ENCODE results near the gene ZSWIM9.

DNA sequence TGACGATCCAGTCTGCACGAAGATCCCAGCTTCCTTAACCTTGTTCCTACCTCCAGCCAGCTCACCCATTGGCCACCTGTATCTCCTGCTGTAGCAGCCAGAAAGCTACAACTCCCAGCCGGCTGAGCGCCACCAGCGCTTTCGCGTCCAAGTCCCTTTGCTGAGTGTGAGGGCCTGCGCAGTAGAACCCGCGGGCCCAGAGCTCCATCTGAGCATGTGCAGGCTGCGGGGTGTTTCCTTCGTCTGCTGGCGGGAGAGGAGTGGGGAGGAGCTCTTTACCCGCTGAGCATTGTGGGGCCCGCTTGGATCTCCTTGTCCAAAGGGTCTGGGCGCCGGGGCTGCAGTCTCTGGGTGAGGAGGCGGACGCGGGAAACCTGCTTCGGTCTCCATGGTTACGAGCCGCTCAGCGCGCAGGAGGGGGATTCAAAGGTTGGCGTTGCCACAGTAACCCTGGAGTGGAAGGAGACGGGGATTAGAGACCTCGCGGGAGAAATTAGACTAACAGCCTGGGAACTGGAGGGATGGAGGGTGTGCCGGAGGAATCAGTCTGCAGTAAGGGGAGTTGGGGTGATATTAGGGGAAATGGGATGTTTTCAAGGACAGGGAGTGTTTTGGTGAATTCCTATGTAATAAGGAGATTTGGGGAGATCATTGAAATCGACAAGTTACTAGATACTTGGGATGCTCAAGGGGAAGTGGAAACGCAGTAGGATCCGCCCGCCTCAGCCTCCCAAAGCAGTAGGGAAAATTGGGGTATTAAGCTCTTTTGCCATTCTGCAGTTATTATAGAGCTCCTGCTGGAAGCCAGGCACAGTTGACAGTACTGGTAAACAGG, 33.5 kb downstream of the ZSWIM9 start:
- TF ChIP-seq TEAD4 (IDR thresholded peaks at IDR 0.05; ENCODE audit: borderline replicate concordance, insufficient read depth): no peak
- no peak for TF ChIP-seq GATA2 (CRISPR knock-in tag; IDR thresholded peaks at IDR 0.05)
- no peak for TF ChIP-seq FOXM1 (IDR thresholded peaks at IDR 0.05; ENCODE audit: low read depth)
- TF ChIP-seq, protein P1, sequence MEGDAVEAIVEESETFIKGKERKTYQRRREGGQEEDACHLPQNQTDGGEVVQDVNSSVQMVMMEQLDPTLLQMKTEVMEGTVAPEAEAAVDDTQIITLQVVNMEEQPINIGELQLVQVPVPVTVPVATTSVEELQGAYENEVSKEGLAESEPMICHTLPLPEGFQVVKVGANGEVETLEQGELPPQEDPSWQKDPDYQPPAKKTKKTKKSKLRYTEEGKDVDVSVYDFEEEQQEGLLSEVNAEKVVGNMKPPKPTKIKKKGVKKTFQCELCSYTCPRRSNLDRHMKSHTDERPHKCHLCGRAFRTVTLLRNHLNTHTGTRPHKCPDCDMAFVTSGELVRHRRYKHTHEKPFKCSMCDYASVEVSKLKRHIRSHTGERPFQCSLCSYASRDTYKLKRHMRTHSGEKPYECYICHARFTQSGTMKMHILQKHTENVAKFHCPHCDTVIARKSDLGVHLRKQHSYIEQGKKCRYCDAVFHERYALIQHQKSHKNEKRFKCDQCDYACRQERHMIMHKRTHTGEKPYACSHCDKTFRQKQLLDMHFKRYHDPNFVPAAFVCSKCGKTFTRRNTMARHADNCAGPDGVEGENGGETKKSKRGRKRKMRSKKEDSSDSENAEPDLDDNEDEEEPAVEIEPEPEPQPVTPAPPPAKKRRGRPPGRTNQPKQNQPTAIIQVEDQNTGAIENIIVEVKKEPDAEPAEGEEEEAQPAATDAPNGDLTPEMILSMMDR (IDR thresholded peaks at IDR 0.05): no peak
- TF ChIP-seq, protein P2, sequence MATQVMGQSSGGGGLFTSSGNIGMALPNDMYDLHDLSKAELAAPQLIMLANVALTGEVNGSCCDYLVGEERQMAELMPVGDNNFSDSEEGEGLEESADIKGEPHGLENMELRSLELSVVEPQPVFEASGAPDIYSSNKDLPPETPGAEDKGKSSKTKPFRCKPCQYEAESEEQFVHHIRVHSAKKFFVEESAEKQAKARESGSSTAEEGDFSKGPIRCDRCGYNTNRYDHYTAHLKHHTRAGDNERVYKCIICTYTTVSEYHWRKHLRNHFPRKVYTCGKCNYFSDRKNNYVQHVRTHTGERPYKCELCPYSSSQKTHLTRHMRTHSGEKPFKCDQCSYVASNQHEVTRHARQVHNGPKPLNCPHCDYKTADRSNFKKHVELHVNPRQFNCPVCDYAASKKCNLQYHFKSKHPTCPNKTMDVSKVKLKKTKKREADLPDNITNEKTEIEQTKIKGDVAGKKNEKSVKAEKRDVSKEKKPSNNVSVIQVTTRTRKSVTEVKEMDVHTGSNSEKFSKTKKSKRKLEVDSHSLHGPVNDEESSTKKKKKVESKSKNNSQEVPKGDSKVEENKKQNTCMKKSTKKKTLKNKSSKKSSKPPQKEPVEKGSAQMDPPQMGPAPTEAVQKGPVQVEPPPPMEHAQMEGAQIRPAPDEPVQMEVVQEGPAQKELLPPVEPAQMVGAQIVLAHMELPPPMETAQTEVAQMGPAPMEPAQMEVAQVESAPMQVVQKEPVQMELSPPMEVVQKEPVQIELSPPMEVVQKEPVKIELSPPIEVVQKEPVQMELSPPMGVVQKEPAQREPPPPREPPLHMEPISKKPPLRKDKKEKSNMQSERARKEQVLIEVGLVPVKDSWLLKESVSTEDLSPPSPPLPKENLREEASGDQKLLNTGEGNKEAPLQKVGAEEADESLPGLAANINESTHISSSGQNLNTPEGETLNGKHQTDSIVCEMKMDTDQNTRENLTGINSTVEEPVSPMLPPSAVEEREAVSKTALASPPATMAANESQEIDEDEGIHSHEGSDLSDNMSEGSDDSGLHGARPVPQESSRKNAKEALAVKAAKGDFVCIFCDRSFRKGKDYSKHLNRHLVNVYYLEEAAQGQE (IDR thresholded peaks at IDR 0.05; ENCODE audit: low read depth, low read length): no peak
- peak; percentile 8; the same call in 1 of the 2 replicates for TF ChIP-seq RFX5 (IDR thresholded peaks at IDR 0.05; ENCODE audit: low read length)
- peak; percentile 80 for TF ChIP-seq TAF1 (IDR thresholded peaks at IDR 0.05; ENCODE audit: borderline replicate concordance, low read depth, low read length)
- TF ChIP-seq MEF2A (IDR thresholded peaks at IDR 0.05; ENCODE audit: borderline replicate concordance, low read depth): no peak
- no peak for TF ChIP-seq RXRA (IDR thresholded peaks at IDR 0.05; ENCODE audit: borderline replicate concordance, low read depth)
- no peak; the same call in 1 of the 2 replicates for TF ChIP-seq TCF12 (IDR thresholded peaks at IDR 0.05)

All from SK-N-SH (cell line).